CD4-positive, alpha-beta T cell treated with Interleukin-17A for 4 hours (primary cell): Measurements from ENCODE around the gene PSMB9.

Experiments used
- DNase-seq: peaks from one replicate; pipeline ENCODE4 v3.0.0-alpha.2; 2020; ENCODE audit warnings: mixed read lengths

The PSMB9 gene

DNA sequence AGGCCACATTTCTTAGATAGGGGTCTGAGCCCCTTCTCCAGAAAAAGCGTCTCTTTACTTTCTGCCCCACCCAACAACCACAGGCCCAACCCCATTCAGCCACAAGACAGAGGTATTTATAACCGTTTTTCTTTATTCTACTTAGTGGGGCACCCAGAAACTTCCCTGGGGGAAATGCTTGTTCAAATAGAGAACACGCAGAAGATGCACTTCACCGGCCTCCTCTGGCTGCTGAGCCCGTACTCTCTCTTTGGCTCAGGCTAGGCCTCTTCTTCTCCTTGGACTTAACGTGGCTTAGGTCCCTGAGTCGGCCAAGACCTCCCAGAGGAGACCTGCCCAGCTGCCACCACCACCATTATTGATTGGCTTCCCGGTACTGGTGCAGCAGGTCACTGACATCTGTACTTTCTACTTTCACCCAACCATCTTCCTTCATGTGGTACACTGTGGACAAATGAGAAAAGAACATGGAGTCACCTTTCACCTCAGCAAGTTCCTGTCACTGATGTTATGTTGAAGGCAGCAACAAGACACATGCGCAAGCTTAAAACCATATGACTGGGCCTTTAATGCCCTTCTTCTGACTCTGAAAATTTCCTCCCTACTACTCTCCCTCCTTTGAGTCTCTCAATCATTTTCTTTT, 13.3 kb upstream of the PSMB9 start:
- DNase-seq: peak; percentile 32

DNA sequence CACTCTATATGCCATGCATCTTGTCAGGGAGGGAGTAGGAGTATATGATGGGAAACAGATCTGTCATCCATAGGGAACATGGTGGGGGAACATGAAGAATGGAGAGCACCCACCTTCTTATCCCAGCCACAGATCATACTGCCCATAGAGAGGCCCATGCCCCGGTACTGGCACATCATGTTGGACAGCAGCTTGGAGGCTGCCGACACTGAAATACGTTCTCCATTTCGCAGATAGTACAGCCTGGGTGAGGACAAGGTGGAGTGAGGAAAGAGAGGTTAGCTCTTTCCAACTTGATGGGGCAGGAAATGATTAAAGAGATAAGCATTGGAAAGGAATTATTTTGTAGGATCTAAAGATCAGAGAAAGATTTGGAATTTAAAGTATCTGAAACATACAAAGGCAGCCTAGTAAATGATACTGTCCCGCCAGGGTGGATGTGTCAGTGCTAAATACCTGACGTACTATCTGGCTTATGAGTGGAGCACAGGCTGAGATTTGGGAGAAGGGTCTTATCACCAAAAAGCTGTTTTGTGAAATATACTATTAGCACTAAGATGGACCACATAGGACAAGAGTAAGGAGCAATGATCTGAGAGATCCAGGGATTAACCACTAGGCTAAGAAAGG, 11.9 kb upstream of the PSMB9 start:
- no peak for DNase-seq

DNA sequence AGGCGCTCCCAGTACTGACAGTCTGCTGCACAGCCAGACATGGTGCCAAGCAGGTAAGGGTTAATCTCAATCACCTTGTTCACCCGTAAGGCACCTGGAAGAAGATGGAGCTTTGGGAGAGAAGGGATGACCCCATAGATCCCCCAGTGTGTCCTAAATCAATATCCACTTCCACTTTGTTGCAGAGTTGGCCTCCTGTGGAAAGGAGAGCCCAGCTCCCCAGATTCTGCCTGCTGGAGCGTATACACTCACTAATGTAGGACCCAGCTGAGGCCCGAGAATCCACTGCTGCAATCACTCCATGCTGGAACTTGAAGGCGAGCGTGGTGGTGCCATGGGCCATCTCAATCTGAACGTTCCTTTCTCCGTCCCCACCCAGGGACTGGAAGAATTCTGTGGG, 11.3 kb upstream of the PSMB9 start:
- DNase-seq: no peak

DNA sequence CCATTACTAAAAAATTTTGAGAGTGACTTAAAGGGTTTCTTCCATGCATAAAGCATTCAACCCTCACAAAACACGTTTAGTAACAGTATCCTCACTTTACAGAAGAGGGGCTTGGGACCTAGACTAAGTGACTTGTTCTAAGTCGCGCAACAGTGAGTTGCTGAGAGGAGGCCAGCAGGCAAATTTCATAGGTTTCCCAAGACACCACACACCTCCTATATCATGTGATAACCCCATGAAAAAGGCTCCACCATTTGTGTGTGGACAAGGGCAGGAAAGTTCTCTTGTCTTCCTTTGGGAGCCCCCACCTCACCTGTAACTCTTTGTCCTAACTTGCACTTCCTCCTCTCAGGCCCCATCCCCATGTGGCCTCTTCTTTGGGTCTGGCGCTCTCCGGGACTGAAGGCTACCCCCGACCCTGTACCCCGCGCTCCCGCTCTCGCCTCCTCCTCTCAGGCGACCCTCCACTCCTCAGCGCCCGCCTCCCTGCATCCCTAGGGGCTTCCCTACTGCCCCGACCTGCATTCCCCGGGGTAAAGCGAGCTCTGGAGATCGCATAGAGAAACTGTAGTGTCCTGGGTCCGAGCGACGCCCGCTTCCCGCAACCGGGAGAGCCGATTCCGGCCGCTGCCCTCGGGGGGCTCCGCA, 10.5 kb upstream of the PSMB9 start:
- DNase-seq: no peak

DNA sequence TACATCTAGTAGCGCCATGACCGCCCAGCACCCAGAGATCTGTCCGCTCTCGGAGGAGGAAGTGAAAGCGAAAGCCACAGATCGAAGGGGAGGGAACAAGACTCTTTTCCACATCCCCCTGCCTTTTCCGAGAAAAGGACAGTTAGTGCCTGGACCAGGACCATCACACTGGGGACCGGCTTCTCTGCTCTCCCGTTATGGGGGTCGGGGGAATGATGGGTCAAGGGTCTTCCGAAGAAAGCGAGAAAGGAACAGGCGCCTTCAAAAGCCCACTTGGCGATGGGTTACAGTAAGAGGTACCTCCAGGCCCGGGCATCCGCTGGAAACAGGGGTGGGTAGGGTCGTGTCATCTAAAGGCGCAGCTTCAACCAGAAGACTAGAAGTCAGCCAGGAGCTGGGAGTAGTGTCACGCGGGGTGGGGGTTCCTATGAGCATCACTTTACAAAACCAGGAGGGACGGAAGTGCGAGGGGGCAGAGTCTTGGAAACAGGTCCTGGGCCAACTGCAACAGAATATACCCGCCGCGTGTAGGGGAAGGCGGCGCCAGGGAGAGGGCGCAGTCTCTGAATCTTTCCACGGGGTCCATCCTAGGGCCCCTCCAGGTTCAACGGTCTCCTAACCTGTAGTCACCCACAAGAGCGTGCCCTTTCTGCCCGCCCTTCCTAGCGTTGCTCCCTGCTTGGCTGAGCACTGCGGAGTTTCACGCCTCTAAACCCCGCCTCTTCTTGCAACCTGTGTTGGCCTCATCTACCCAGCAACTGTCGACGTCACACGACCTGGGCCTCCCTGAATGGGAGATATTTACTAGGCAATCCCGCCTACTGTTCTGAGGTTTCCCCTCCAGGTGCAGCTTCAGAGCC, 9.8 kb upstream of the PSMB9 start, which contains the start of gene PSMB8:
PSMB8 (minus strand) TSS at position 69 of the 860 bp plus-strand sequence; CDS start at position 18, 51 bp downstream.
- peak; percentile 98 for DNase-seq

DNA sequence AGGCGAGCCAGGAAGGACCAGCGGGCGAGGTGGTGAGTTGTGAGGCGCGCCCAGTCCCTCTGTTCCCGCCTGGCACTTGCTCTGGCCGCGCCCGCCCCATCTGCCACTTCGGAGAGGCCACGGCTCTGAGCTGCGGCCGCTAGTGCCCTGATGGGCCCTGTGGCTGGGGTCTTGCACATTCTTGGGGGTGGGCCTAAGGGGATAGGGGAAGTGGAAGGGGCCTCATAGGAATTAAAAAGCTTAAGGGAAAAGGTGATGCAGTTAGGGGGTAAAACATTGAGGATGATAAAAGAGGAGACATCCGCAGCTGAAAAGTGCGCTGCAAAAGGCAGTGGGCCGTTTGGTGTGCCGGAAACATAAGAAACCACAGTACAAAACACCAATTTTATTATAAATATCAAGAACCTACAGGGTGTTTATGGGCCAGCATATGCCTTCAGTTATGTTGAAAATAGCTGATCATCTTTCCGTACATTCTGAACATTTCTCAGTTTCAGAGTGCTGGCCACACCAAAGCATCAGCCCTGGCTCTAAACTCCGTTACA, 9.1 kb upstream of the PSMB9 start:
- DNase-seq: peak; percentile 60

DNA sequence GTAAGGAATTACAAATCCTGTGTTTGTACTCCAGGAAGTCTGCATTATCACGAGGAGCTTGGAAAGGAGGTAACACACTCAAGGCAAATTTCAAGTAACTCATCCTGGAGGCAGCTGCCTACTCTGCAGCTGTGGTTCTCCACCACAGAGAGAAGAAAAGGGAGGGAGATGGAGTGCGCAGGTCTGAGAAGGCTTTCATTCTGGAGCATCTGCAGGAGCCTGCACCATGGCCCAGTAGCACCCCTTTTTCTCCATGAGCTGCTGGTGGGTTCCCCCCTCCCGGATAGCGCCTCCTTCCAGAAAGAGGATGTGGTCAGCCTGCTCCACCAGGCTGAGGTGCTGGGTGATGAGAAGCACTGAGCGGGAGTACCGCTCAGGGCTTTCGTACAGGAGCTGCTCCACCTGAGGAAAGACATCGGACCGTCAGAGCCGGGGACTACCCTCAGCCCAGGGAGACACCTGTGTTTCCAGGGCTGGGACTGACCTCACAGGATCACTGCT, 8.6 kb upstream of the PSMB9 start:
- DNase-seq: peak; percentile 59

DNA sequence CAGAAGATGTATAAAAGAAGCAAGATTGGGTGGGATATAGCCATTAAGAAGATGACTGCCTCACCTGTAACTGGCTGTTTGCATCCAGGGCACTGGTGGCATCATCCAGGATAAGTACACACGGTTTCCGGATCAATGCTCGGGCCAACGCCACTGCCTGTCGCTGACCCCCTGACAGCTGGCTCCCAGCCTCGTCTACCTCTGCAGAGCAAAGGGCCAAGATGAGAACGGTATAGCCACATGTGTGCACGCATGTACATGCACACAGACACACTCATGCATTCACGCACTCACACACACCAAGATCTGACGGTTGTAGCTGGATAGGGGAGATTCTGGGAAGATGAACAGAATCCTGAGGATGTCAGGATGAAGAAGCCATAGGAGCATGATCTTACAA, 7.0 kb upstream of the PSMB9 start:
- no peak for DNase-seq

DNA sequence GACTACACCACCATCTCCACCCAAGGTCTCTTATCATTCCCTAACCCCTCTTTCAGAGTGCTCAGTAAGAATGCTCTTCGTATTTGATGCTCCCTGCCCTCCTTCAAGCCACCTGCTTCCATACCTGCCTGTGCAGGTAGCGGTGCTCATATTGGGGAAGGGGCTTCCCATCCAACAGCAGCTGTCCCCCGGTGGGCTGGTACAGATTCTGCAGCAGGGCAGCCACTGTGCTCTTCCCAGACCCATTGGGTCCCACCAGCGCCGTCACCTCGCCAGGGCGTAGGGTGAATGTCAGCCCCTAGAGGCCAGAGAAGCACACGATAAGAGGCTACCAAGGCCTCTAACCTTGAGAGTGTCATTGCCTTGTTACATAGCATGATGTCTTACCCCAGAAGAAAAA, 6.2 kb upstream of the PSMB9 start:
- DNase-seq: no peak

DNA sequence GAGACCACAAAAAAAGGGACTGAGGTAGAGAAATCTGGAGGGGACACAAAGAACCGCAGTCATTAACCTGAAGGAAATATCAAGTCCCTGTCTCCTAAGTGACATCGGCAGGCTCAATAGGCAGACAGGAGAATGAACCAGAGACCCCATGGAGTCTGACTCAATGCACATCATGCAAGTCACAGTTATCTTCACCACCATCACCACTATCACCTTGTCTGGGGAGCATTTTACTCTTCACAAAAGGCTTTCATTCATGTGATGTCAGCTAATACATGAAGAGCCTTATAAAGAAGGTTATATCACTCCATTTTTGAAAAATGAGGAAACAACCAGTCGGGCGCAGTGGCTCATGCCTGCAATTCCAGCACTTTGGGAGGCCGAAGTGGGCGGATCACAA, 4.9 kb upstream of the PSMB9 start:
- DNase-seq: no peak

DNA sequence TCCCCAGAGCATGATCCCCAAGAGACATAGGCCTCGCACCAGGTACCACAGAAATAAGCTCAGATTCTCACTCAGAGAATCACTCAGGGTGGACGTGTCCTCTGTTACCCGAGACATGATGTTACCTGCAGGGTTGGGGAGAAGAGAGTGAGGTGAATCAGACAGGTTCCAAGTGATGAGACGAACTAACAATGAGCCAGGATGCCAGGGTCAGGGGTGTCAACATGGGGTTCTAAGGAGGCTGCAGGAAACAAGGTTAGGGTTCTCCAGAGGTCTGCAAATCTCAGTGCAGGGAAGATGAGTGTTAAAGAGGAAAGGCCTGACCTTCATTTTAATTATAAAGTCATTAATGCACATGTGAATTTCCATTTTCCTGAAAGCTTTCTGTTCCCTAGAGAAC, 3.0 kb upstream of the PSMB9 start:
- DNase-seq: no peak

DNA sequence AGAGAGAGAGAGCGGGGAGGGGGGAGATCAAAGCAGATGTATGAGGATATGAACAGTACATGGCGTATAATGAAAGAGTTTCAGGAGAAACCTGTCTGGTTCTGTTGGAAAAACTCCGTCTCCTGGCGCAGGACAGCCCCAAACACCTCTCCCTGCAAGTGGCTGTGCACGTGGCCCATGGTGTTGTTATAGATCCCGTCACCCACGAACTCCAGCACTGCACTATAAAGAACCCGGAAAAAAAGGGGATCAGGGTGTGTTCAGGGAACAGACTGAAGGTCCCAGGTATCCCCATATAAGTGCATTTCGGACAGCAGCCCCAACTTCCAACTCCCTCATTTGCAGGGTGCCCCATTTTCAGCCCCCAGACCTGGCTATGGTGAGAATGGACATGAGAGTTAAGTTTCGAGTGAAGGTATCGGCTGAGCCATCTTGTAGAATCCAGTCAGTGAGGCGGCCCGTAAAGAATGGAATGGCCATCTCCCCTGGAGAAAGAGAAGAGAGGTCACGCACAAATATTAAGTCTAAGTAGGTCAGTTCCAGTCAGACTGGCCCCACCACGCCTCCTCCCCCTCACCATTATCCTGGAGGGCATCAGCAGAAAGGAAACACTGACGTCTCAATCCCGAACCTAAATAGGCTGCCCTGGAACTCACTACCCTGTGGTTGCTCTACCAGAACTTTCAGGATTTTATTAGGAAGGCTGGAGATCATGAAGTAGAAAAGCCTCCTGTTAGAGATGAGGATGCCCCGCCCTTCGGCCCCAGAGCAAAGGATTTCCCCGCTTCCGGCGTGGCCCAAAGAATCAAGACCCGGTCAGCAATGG, 1.8 kb upstream of the PSMB9 start:
- DNase-seq: peak; percentile 40

DNA sequence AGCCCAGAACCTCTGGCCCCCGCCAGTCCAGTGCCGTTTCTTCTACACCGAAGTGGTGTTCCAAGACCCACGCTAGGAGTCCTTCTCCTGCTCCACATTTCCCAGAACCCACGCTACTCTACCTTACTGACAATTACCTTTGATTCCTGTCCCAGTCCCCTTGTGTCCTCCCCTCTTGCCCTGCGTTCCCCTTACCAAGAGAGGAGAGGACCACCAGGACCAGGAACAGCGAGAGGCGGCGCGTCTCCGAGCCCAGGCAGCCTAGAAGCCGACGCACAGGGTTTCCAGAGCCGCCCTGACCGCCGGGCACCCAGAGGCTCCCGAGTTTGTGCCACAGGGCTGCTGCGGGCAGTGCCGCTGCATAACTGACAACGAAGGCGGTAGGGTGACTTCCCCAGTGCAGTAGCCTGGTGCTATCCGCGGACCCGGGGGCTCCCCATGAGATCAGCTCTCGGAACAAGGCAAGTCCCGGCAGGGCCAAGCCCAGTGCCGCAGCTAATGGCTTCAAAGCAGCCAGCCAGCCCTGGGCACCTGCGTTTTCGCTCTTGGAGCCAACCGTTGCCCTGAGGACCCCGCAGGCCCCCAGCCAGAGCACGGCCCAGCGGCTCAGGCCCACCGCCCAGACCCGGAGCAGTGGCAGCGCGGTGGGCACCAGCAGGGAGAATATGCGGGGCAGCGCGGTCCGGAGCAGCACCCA, 1.0 kb upstream of the PSMB9 start:
- DNase-seq: peak; percentile 60

DNA sequence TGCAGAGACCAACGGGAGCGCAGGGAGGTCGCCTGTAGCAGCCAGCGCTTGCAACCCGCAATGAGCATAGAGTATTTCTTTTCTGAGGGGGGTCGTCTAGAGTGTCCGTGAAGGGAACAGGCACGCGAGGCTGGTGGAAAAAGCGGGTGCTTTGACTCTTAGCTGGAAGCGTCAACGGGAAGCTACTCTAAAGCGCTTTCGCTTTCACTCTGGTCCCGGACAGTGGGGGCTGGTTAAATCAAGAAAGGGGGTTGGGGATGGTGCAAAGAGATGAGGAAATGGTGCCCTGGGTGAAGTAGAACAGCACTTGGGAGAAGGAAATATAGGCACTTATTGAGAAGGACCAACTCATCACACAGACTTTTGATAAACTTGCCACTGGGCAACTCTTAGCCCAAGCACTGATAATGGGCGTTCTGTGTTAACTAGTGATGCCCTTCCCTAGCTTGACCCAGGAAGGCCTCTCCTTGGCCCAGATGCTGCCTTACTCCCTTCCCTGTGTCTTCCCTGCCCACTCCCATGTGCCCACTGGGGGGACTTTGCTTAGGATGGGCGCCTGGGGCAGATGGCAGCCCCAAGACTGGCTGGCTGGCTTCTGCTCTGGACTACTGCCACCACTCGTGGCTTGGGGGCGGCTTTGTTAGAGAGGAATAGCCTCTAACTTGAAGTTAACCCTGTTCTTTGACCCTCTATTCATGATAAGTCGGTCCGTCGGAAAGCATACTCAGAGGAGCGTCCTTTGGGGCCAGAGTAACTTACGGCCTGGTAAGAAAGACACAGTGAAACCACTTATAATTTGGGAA, 585 bp downstream of the PSMB9 start:
- DNase-seq: peak; percentile 67

DNA sequence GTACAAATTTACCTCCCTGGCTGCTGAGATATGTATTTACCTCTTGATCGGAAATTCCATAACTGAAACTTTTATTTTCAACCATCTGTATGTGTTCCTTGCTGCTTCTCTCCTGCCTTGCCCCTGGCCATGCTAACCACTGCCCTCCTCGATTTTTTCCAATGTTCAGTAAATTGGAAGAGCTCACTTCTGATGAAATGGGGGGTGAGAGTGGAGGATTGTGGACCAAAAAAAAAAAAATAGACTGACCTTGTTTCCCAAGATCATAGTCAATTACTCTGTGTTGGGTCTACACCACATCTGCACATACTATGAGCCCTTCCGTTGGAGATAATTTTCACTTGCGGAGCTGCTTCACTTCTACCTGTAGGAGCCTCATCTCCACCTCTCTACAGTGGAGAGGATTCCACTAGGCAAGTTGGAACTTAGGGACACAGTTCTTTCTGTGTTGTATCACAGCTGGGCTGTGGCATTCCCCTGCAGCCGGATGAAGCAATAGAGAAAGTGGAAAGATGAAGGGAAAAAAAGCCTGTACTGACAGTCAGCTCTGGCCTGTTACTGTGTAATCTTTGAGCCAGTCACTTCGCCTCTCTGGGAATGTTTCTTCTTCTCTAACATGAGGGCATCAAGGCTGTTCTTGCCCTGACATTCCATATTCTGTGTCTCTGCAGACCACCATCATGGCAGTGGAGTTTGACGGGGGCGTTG, 1.6 kb downstream of the PSMB9 start:
- DNase-seq: no peak

DNA sequence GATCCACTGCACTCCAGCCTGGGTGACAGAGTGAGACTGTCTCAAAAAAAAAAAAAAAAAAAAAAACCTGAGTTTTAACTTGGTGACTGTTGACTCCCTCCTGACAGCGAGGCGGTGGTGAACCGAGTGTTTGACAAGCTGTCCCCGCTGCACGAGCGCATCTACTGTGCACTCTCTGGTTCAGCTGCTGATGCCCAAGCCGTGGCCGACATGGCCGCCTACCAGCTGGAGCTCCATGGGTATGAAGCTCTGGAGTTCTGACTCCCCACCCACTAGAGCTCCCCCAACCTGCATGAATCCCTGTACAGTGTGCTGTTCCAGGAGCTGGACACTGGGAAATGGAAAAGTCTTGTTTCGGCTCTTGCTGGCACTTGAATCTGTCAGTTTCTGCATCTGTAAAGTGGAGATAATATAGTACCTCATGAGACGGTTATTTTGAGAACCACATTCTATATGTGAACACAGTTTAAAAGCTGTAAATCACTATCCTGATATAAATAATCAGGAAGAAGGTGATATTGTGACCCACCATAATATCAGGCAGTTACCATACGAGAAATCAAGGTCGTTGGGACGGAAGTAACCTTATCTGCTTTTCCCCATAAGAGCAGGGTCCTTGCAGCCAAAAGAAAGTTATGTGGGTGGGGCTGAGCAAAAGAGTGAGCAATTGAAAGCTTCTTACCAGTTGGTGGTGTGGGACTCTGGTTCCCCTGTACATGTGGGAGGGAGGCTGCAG, 3.3 kb downstream of the PSMB9 start:
- DNase-seq: no peak

DNA sequence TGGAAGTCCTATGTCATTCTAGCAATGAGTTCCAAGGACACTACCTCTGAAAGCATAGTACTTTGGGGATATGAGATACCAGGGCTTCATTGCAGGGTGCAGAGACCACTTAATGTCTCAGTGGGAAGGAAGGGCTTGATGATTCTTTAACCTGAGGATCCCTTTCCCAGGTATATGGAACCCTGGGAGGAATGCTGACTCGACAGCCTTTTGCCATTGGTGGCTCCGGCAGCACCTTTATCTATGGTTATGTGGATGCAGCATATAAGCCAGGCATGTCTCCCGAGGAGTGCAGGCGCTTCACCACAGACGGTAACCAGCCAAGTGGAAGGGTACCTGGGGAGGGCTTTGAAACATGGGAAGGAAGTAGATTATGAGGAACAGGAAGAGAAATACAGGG, 4.2 kb downstream of the PSMB9 start:
- DNase-seq: no peak

DNA sequence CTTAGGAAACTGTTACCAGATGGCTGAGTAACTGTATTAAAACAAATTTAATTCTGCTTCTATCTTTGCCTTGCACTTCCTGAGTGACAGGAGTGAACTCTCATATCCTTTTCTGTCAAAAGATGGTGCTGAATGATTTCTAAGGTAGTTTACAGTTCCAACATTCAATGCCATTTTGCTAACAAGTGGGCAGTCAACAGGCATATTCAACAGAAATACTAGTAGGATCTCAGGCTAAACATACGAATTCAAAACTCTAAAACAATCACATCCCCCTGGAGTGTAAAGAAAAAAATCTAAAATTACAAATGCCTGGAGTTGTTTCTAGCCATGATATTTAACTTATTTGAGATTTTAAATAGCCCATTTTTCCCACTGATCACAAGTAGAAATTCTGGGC, 6.7 kb downstream of the PSMB9 start:
- no peak for DNase-seq

DNA sequence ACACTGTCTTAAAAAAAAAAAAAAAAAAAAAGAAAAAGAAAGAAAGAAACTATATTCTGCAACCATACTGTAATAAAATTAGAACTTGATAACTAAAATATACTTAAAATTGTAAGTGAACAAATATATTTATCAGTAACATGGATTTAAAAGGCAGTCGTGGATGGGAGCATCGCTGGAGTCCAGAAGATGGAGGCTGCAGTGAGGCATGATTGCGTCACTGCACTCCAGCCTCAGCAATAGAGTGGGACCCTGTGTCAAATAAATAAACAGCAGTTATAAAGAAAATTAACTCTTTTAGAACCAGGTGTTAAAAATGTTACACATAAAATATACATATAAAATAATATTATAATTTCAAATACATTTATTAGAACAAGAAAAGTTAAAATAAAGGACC, 8.7 kb downstream of the PSMB9 start:
- DNase-seq: no peak
